Measurements from ENCODE around the gene HAPLN3. TPM values are rescaled to one million over a fixed set of nuclear protein-coding genes. Genes with fewer than 3 reads are reported as not detected.

The HAPLN3 gene
- polyA plus RNA-seq, 1 donor from 2014 or later = not detected

- Histone ChIP-seq H4K20me1 (ENCODE audit: insufficient read depth) (no peaks in the 10 kb centered on the region), H3K9ac (ENCODE audit: low read length) (no peak overlapping the region)
Observed at GRCh38 chr15:88900982-88901418, 5.7 kb upstream of the HAPLN3 start.

GRCh38 chr15:88900309-88900981 lies 5.1 kb upstream of the HAPLN3 start:
- no peaks in the 10 kb centered on the region for H3K9me3 ChIP-seq (ENCODE audit: low read length)
- peaks cover 3% of the 10 kb centered on the region for H3K27me3 ChIP-seq (ENCODE audit: insufficient read depth, low read depth, low read length)
- H3F3A ChIP-seq (ENCODE audit: insufficient read depth, low read length, poor library complexity, severe bottlenecking) = no peaks in the 10 kb centered on the region
- H3K27ac ChIP-seq (ENCODE audit: low read length) = no peak overlapping the region
- H3K9ac ChIP-seq (ENCODE audit: low read length) = no peak overlapping the region
- no peaks in the 10 kb centered on the region for H3K79me2 ChIP-seq (replicated peaks; ENCODE audit: insufficient read depth, low read length)
- H3K4me2 ChIP-seq (ENCODE audit: low read length) = no peak overlapping the region
- H3K4me3 ChIP-seq (ENCODE audit: low read length) = no peak overlapping the region
- H4K20me1 ChIP-seq (ENCODE audit: insufficient read depth) = no peaks in the 10 kb centered on the region
- no peak overlapping the region for H2AFZ ChIP-seq (ENCODE audit: low read depth, low read length)
- H3K36me3 ChIP-seq (ENCODE audit: insufficient read depth, low read length) = no peaks in the 10 kb centered on the region
- H3K9me2 ChIP-seq (ENCODE audit: insufficient read depth, low read length) = no peaks in the 10 kb centered on the region
- TF ChIP-seq EP300 (conservative IDR thresholded peaks at IDR 0.05; ENCODE audit: poor library complexity, severe bottlenecking) = no peak
- TF ChIP-seq RAD21 (conservative IDR thresholded peaks at IDR 0.05) = no peak
- no peak for TF ChIP-seq TAF1 (IDR thresholded peaks at IDR 0.05; ENCODE audit: low read depth)
- no peak for TF ChIP-seq POLR2AphosphoS5 (IDR thresholded peaks at IDR 0.05)
- TF ChIP-seq CTCF (IDR thresholded peaks at IDR 0.05; ENCODE audit: poor library complexity, severe bottlenecking) = no peak
- no peak for TF ChIP-seq SMC3 (conservative IDR thresholded peaks at IDR 0.05; ENCODE audit: poor library complexity)
- TF ChIP-seq MXI1 (conservative IDR thresholded peaks at IDR 0.05; ENCODE audit: poor library complexity, severe bottlenecking) = no peak

More at GRCh38 chr15:88900982-88901418, 5.7 kb upstream of the HAPLN3 start:
- Histone ChIP-seq H3F3A (ENCODE audit: insufficient read depth, low read length, poor library complexity, severe bottlenecking) (no peaks in the 10 kb centered on the region), H3K79me2 (replicated peaks; ENCODE audit: insufficient read depth, low read length) (no peaks in the 10 kb centered on the region), H2AFZ (ENCODE audit: low read depth, low read length) (no peak overlapping the region), H3K27ac (ENCODE audit: low read length) (no peak overlapping the region), H3K27me3 (ENCODE audit: insufficient read depth, low read depth, low read length) (no peaks in the 10 kb centered on the region), H3K9me2 (ENCODE audit: insufficient read depth, low read length) (no peaks in the 10 kb centered on the region), H3K9me3 (ENCODE audit: low read length) (no peaks in the 10 kb centered on the region), H3K36me3 (ENCODE audit: insufficient read depth, low read length) (no peaks in the 10 kb centered on the region), H3K4me2 (ENCODE audit: low read length) (no peak overlapping the region), H3K4me3 (ENCODE audit: low read length) (no peak overlapping the region)
- no peak for TF ChIP-seq REST (IDR thresholded peaks at IDR 0.05; ENCODE audit: borderline replicate concordance)
- TF ChIP-seq SMC3 (conservative IDR thresholded peaks at IDR 0.05; ENCODE audit: poor library complexity) = no peak
- TF ChIP-seq MXI1 (conservative IDR thresholded peaks at IDR 0.05; ENCODE audit: poor library complexity, severe bottlenecking) = no peak
- no peak for TF ChIP-seq EP300 (conservative IDR thresholded peaks at IDR 0.05; ENCODE audit: poor library complexity, severe bottlenecking)
- no peak for TF ChIP-seq CTCF (IDR thresholded peaks at IDR 0.05; ENCODE audit: poor library complexity, severe bottlenecking)
- no peak for TF ChIP-seq RAD21 (conservative IDR thresholded peaks at IDR 0.05)
- no peak for TF ChIP-seq EZH2 (IDR thresholded peaks at IDR 0.05; ENCODE audit: borderline replicate concordance, insufficient read depth, low read length, poor library complexity, severe bottlenecking)
- no peak for TF ChIP-seq POLR2AphosphoS5 (IDR thresholded peaks at IDR 0.05)
- no peak for TF ChIP-seq TAF1 (IDR thresholded peaks at IDR 0.05; ENCODE audit: low read depth)

All from neural cell (in vitro differentiated cells).